ES-I3 (cell line): ENCODE results near the gene SLC22A4.

Source experiments
- H3K36me3 ChIP-seq: 2 replicates; pipeline ENCODE4 v1.6.1; 2013; ENCODE audit warnings: mild to moderate bottlenecking, low read length, control low read depth, moderate library complexity; ENCODE audit not compliant: insufficient read depth
- H3K4me1 ChIP-seq: 2 replicates; pipeline ENCODE4 v1.6.1; 2013; ENCODE audit warnings: mild to moderate bottlenecking, control low read depth, low read length; ENCODE audit not compliant: insufficient read depth
- H3K9ac ChIP-seq: 2 replicates; pipeline ENCODE4 v1.6.1; 2013; ENCODE audit warnings: low read depth, mild to moderate bottlenecking, low read length, moderate library complexity
- H3K9me3 ChIP-seq: 2 replicates; pipeline ENCODE4 v1.6.1; 2013; ENCODE audit warnings: mild to moderate bottlenecking, low read length, moderate library complexity; ENCODE audit not compliant: control insufficient read depth, insufficient read depth

Gene SLC22A4

DNA sequence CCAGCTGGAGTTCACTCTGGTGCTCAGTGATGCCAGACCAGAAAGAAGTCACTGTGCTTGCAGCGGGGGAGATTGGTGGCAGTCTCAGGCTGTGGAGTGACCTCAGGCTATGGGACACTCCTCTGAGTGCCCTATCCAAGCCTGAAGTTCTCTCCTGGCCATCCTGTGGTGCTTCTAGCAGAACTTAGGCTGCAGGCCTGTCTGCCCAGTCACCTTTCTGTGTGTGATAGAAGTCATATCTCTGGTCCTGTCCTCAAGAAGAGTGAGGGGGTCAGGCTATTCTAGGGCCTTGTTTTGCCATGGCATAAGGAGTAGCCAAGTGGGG is 27.4 kb upstream of the SLC22A4 start:
- Histone ChIP-seq H3K9ac (no peak overlapping the region), H3K9me3 (no peaks in the 10 kb centered on the region), H3K4me1 (peaks cover 8% of the 10 kb centered on the region; the same call in 1 of the 2 replicates), H3K36me3 (no peaks in the 10 kb centered on the region)

DNA sequence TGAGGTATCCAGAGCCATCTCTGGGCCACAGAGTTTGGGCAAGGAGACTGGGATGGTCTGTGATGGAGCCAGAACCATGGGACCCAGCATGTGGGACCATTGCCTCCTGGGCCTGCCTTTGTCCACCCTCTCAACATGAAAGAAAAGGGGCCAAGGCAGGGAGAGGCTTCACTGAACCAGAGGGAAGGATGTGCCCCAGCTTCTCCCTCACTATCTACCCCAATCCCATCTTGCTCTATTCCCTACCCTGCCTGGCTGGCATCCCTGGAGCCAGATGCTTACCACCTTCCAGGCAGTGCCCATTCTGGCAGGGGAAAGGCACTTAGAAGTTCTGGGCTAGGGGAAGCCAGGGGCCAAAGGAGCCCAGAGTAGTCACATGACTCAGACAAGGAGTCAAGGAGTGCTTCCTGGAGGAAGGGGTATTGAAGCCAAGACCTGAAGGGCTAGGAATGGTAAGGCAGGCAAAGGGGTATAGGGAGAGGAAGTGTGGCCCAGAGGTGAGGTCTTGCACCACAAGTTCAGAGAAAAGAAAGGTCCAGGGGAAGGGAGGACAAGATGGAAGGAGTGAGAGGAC is 26.9 kb upstream of the SLC22A4 start:
- no peak overlapping the region for H3K9ac ChIP-seq
- no peaks in the 10 kb centered on the region for H3K36me3 ChIP-seq
- H3K9me3 ChIP-seq, result no peaks in the 10 kb centered on the region
- H3K4me1 ChIP-seq, result peaks cover 8% of the 10 kb centered on the region; the same call in 1 of the 2 replicates

DNA sequence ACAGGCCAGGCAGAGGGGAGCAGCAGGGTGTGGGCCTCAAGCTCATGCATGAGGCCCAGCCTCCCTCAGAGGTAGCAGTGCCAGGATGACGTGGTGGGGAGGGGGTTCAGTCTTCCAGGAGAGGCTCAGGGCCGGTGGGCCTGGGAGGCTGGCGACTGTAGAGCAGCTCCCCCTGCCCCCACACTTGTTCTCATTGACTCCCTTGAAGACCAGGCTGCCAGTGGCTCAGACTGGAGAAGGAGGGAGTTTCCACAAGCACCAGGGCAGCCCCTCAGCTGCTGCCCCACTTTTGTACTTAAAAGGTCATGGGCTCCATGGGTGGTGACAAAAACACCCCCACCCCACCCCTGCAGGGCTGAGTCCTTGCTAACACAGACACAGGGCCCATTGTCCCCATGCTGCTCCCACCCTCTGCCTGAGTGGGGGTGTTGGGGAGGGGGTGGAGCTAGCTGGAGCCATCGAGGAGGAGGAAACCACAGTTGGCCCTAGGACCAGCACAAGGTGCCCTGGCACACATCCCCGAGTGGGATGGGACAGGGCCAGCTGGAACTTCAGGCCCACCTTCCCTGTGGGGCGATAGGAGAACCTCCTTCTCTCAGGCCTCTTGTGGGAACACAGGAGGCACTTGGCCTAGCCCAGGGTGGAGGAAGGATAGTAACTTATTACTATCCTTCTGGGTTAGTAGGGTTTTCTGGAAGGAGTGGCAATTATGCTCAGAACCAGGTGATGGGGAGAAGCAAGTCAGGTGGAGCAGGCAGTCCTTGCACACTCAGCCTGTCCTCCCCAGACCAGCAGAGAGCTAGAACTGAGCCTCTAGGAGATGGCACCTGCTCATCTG is 26.0 kb upstream of the SLC22A4 start:
- H3K4me1 ChIP-seq, result peaks cover 8% of the 10 kb centered on the region; the same call in 1 of the 2 replicates
- no peaks in the 10 kb centered on the region for H3K36me3 ChIP-seq
- no peaks in the 10 kb centered on the region for H3K9me3 ChIP-seq
- no peak overlapping the region for H3K9ac ChIP-seq

DNA sequence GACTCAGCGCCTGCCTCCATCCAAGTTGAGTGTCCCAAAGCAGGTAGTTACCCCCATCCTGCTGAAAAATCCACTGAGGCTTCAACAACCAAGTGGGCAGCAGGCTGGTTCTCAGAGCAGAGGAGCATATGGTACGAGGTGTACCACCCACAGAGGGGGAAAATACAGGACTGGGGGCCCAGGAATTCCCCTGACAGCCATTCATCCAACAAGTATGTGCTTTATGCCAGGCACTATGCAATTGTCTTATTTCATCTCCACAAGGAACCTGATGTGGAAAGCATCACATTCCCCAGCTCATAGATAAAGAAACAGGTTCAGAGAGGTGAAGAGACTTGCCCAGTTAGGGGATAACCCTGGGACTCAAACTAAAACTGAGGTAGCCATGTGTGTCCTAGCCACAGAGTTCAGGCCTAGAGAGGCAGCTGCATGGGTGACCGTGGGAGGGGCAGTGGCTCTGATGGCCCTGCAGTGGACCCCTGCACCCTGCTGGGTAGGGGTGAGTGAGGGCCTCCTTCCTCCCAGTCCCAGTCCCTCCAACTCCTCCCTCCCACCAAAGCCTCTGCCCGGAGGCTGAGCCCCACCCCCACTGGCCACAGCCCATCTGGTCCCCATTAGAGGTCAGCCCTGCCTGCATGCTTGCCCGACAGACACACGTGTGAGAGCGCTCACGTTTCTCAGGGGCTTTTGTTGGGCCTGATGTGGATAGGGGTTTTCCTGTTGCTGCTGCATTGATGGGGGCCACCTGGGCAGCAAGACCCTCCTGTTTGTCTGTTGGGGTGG is 25.2 kb upstream of the SLC22A4 start:
- Histone ChIP-seq H3K9ac (no peak overlapping the region), H3K36me3 (no peaks in the 10 kb centered on the region), H3K4me1 (peaks cover 8% of the 10 kb centered on the region; the same call in 1 of the 2 replicates), H3K9me3 (no peaks in the 10 kb centered on the region)

DNA sequence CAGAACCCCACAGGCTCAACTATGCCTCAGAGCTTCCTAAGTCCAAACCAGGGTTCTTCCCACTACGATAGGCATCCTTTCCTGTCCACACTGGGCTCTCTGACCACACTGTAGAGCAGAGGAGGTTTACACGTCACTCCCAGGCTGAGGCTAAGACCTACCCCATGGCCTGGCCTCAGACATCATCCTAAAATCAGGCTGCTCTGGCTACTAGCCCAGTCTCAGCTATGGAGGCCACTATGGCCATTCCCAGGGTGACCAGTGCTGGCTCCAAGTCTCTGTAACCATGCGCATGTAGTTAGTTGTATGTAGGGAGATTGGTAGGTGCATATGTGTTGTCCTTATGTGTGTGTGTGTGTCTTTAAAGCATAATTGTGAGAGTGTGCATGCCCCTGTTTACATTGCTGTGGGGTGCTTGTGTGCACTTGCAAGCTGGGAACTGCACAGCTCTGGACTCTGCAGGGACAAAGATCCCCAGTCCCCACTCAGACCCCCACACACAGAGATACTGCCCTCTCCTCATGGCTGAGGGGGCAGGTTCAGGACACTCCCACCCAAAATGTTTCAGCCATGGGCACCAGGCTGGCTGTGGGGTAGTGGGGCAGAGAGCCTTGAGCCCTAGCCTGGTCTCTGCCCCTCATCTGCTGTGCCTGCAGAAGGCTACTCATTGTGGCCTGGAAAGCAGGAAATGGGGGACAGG is 24.4 kb upstream of the SLC22A4 start:
- H3K9ac ChIP-seq, result no peak overlapping the region
- peaks cover 8% of the 10 kb centered on the region; the same call in 1 of the 2 replicates for H3K4me1 ChIP-seq
- no peaks in the 10 kb centered on the region for H3K9me3 ChIP-seq
- H3K36me3 ChIP-seq, result no peaks in the 10 kb centered on the region

DNA sequence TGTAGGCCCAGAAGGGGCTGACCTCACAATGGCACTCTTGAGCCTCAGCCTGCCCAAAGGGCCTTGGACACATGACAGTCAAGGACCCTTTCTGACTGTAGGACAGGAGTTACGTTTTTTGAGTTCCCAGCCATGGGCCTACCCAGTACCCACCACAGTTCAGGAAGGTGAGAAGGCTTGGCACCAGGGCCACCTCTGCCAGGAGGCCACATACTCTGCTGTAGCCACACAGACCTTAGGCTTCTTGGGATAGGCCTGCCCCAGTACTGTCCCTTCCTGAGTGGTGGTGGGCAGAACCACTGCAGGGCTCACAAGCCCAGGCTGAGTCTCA is 23.9 kb upstream of the SLC22A4 start:
- Histone ChIP-seq H3K9me3 (no peaks in the 10 kb centered on the region), H3K36me3 (no peaks in the 10 kb centered on the region), H3K9ac (no peak overlapping the region), H3K4me1 (peaks cover 8% of the 10 kb centered on the region; the same call in 1 of the 2 replicates)

DNA sequence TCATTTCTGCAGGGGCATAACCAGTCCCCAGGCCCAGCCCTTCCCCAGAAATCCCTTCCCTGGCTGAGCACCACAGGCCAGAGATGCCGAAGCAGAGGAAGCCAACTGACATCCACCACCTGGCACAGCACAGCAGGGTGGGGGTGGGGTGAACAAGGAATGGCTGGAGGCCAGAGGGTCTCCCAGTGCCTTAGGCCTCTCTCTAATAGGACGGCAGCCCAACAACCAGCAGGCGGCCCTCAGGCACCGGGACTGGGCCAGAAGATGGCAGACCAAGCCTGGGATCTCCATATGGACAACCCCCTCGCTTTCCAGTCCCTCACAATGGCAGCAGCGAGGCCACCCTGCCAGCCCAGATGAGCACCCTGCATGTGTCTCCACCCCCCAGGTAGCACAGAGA is 23.5 kb upstream of the SLC22A4 start:
- H3K9ac ChIP-seq, result no peak overlapping the region

DNA sequence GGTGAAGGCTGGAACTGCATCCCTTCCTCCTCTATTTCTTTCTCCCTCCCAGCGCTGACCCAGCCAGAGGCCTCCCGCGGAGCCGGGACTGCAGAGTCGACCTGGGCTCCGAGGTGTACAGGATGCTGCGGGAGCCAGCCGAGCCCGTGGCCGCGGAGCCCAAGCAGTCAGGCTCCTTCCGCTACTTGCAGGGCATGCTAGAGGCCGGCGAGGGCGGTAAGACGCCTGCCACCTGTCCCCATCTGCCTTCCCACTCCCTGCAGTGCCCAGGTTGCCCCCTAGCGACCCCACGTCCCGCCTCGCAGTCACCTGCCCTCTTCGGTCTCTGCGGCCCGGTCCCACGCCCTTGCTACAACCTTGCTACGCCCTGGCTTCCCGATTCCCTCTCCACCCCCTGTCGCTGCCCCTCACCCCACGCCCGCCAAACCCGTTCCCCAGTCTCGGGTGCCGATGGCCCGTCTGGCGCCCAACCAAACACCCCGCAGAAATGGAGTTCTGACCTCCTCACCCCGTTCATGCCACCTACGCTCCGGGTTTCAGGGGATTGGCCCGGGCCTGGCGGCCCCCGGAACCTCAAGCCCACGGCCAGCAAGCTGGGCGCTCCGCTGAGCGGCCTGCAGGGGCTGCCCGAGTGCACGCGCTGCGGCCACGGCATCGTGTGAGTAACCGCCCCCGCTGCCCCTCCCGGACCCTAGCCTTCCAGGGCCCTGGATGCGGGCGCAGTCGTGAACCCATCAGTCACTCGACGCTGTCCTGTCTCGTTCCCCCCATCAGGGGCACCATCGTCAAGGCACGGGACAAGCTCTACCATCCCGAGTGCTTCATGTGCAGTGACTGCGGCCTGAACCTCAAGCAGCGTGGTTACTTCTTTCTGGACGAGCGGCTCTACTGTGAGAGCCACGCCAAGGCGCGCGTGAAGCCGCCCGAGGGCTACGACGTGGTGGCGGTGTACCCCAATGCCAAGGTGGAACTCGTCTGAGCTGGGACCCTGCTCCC is 22.6 kb upstream of the SLC22A4 start:
- no peaks in the 10 kb centered on the region for H3K36me3 ChIP-seq
- H3K4me1 ChIP-seq, result peaks cover 8% of the 10 kb centered on the region; the same call in 1 of the 2 replicates
- H3K9ac ChIP-seq, result no peak overlapping the region
- no peaks in the 10 kb centered on the region for H3K9me3 ChIP-seq

More for the DNA sequence above, 23.5 kb upstream of the SLC22A4 start:
- no peaks in the 10 kb centered on the region for H3K9me3 ChIP-seq
- peaks cover 8% of the 10 kb centered on the region; the same call in 1 of the 2 replicates for H3K4me1 ChIP-seq
- H3K36me3 ChIP-seq, result no peaks in the 10 kb centered on the region

DNA sequence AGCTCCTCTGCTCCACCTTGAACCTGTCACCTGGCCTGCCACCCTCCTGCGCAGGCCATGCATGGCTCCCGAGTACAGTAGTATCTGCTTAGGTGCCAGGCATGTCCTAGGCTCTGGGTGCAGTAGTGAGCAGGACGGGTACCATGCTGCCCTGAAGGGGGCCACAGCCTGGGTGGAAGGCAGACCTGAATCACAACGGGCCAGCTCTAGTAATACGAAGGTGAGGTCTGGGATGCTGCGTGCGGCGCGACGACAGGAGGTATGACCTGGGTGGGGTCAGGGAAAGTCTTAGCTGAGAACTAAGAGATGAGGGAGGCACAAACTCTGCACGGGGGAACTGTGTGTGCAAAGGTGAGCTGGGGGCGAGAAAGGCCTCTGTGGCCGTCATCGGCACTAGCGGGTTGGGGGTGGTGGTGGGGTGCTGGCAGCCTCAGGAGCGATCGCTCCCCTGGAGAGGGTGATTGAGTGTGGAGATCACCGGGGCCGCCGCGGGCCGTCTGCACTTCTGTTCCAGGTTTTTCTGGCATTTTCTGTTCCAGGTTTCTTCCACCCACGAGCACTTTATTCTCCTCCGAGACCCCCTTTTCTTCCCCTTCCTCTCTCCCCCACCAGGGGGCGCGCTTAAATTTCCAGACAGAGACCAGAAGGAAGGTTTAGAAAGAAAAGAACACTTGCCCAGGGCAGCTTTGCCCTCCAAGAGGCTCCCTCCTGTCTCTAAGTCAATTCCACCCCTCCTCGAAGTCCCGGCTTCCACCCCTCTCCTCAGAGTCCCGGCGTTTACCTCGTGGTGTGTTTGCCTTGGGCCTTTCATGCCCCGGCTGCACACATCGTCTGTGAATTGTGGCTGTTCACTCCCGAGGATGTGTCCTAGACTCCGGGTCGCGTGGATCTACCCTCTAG is 21.6 kb upstream of the SLC22A4 start:
- Histone ChIP-seq H3K36me3 (no peaks in the 10 kb centered on the region), H3K4me1 (peaks cover 8% of the 10 kb centered on the region; the same call in 1 of the 2 replicates), H3K9ac (no peak overlapping the region), H3K9me3 (no peaks in the 10 kb centered on the region)

DNA sequence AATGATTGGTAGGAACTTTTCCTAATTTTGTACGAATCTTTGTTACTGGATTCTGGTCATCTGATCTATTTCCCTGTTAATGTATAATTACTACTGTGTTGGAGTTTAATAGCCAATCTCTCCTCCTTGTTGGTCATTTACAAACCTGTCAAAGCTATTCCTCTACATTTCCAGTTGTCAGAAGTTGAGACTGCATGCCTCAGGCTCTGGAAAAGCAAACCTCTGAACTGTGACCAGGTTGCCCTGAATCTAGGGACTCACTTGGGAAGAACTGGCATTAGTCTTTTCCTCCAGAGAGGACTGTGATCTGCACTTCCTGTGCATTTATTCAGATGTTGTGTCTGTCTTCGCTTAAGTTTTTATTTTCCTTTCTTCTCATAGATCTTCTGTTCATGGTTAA is 20.6 kb upstream of the SLC22A4 start:
- Histone ChIP-seq H3K36me3 (no peaks in the 10 kb centered on the region), H3K9me3 (no peaks in the 10 kb centered on the region), H3K9ac (no peak overlapping the region), H3K4me1 (peaks cover 16% of the 10 kb centered on the region)

DNA sequence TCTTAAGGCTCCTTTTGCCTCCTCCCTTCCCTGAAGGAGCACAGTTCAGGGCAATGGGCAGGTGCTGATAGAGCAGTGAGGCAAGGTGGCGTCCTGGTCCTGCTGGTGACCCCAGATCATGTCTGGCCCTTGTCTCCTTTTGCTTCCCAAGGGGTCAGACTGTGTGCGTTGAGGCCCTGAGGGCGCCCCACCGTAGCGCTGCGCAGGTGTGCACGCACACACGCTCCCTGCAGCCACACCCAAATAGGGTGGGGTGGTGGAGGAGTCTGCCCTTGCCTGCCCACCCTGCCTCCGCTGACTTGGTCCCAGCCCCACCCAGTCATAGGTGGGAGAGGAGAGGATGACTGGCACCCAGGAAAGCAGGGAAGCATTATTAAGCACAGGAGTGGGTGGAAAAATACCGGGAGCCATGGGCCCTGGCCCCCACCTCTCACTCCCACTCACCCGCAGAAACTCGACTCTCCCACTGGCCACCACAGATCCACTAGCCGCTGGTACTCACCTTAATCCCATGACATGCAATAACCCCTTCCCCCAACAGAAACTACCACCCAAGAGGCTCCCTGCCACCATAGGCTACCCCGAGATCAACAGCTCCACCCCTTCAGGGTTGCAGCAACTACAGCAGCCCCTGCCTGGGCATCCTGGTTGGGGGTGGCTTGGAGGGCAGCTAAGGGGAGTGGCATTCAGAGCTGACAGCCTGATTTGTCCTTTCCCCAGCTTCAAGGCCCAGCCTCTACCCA is 20.0 kb upstream of the SLC22A4 start:
- no peaks in the 10 kb centered on the region for H3K9me3 ChIP-seq
- H3K4me1 ChIP-seq, result peaks cover 12% of the 10 kb centered on the region
- H3K9ac ChIP-seq, result no peak overlapping the region
- H3K36me3 ChIP-seq, result no peaks in the 10 kb centered on the region
